ENCODE measurements around the gene CSTF1.

Gene CSTF1

GRCh38 chr20:56445130-56445529 is 52.7 kb downstream of the CSTF1 start:
- DNase-seq, result no peak
- intact Hi-C loops (cut with DNase I), result no loop called here

- intact Hi-C loops (cut with DNase I), result no loop called here
- DNase-seq, result no peak
These were observed 53.1 kb downstream of the CSTF1 start for GRCh38 chr20:56445540-56445939.

GRCh38 chr20:56447227-56447626 is 54.8 kb downstream of the CSTF1 start:
- DNase-seq, result no peak
- intact Hi-C loops (cut with DNase I), result no loop called here

- no peak for DNase-seq
- intact Hi-C loops (cut with DNase I), result no loop called here
These were observed 57.0 kb downstream of the CSTF1 start for GRCh38 chr20:56449459-56449858.

- intact Hi-C loops (cut with DNase I), result no loop called here
- DNase-seq, result no peak
These were observed 58.8 kb downstream of the CSTF1 start for GRCh38 chr20:56451056-56451765.

GRCh38 chr20:56453352-56453751 is 60.9 kb downstream of the CSTF1 start:
- intact Hi-C loops (cut with DNase I), result no loop called here
- DNase-seq, result no peak

- intact Hi-C loops (cut with DNase I), result no loop called here
- DNase-seq, result no peak
These were observed 62.3 kb downstream of the CSTF1 start for GRCh38 chr20:56454754-56455153.
